ENCODE data around the gene SRRT. TPM values are rescaled to one million over a fixed set of nuclear protein-coding genes. Genes with fewer than 3 reads are reported as not detected.

SRRT gene
- total and polyA plus RNA-seq, 10 of the 15 experiments (the other 5 are each of a cell fraction or from before 2014, with no cell fraction given): 11.1 to 254 (median 111) TPM

DNA sequence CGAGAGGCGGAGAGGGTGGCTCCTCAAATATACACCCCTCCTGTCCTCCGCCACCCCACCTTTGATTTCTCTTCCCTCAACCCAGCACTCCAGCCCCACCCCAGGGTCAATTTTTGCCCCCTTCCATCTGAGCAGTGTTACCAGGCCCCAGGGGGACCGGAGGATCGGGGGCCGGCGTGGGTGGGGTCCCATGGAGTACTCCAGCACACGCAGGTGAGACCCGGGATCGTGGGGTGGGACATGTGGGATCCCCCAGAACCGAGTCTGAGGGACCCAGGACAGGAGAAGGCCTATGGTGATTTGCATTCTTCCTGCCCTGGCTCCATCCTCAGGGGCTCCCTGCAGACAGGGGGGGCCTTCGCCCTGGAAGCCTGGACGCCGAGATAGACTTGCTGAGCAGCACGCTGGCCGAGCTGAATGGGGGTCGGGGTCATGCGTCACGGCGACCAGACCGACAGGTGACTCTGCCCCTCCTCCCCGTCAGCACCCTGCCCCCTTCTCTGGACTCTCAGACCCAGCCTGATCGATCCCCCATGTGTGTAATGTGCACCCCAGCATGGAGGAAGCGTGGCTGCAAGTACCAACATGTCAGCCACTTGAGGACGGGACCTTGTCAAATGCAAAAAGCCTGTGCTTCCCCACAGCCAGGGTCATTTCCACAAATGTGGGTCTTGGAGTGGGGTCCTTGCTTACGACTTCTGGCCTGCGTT is 7.0 kb upstream of the SRRT start:
- no peak for TF ChIP-seq CHD4 (IDR thresholded peaks at IDR 0.05)
- TF ChIP-seq, protein P1, sequence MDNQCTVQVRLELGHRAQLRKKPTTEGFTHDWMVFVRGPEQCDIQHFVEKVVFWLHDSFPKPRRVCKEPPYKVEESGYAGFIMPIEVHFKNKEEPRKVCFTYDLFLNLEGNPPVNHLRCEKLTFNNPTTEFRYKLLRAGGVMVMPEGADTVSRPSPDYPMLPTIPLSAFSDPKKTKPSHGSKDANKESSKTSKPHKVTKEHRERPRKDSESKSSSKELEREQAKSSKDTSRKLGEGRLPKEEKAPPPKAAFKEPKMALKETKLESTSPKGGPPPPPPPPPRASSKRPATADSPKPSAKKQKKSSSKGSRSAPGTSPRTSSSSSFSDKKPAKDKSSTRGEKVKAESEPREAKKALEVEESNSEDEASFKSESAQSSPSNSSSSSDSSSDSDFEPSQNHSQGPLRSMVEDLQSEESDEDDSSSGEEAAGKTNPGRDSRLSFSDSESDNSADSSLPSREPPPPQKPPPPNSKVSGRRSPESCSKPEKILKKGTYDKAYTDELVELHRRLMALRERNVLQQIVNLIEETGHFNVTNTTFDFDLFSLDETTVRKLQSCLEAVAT (IDR thresholded peaks at IDR 0.05): peak; percentile 64
- ChIA-PET RAD21 (ENCODE audit: unreplicated experiment) (interaction anchor here (1.3 kb wide), 1 partner anchor 8 kb away, joined by 3 read pairs; no protein-coding TSS in a partner anchor), POLR2A (no interaction called here), SMC1A (ENCODE audit: uncharacterized antibody, unreplicated experiment) (no interaction called here), CTCF (interaction anchor here (1.3 kb wide), 1 partner anchor 67 kb away, joined by 3 read pairs; no protein-coding TSS in a partner anchor)
- peak overlapping the region; percentile 95 for H3K9ac ChIP-seq (ENCODE audit: control insufficient read depth, insufficient read depth, low read length)
- intact Hi-C loops (cut with micrococcal nuclease; ENCODE audit: unreplicated experiment): no loop called here
- in situ Hi-C loops (cut with MboI): no loop called here
- no peaks in the 10 kb centered on the region for H4K20me1 ChIP-seq (ENCODE audit: control insufficient read depth, insufficient read depth)
- H2AFZ ChIP-seq (ENCODE audit: control insufficient read depth, low read depth, low read length): peak overlapping the region; percentile 35
- H3K4me3 ChIP-seq: peak overlapping the region; percentile 94
- peaks cover 22% of the 10 kb centered on the region for H3K79me2 ChIP-seq (ENCODE audit: control insufficient read depth, insufficient read depth, low read length)
- no peak for DNase-seq (ENCODE audit: low read depth, low spot score)
- FAIRE-seq: no peak
- peak overlapping the region; percentile 92 for H3K27ac ChIP-seq (ENCODE audit: control insufficient read depth, insufficient read depth)
- BruUV-seq (replicated peaks): no TSS peak
- no peaks in the 10 kb centered on the region for H3K9me3 ChIP-seq (replicated peaks; ENCODE audit: control insufficient read depth, insufficient read depth, low read length)
- WGBS (ENCODE audit: insufficient coverage, insufficient replicate concordance, low lambda C conversion rate, missing lambda C conversion rate): 27% methylated on average over 27 of the region's 27 CpGs
- H3K36me3 ChIP-seq (ENCODE audit: control insufficient read depth in 2 of 2, insufficient read depth in 2 of 2, low read length in 1 of 2): peaks cover 2% of the 10 kb centered on the region in 2 experiments; a peak in 3 of 4 replicates
- H3K4me1 ChIP-seq (ENCODE audit: control insufficient read depth, insufficient read depth, low read length): peaks cover 4% of the 10 kb centered on the region
- no peaks in the 10 kb centered on the region for H3K27me3 ChIP-seq (replicated peaks in 1 of 2; ENCODE audit: control insufficient read depth in 2 of 2, insufficient read depth in 2 of 2, low read length in 1 of 2)
- peak; percentile 54 for ATAC-seq
- H3K4me2 ChIP-seq (ENCODE audit: control insufficient read depth, insufficient read depth): peak overlapping the region; percentile 72

DNA sequence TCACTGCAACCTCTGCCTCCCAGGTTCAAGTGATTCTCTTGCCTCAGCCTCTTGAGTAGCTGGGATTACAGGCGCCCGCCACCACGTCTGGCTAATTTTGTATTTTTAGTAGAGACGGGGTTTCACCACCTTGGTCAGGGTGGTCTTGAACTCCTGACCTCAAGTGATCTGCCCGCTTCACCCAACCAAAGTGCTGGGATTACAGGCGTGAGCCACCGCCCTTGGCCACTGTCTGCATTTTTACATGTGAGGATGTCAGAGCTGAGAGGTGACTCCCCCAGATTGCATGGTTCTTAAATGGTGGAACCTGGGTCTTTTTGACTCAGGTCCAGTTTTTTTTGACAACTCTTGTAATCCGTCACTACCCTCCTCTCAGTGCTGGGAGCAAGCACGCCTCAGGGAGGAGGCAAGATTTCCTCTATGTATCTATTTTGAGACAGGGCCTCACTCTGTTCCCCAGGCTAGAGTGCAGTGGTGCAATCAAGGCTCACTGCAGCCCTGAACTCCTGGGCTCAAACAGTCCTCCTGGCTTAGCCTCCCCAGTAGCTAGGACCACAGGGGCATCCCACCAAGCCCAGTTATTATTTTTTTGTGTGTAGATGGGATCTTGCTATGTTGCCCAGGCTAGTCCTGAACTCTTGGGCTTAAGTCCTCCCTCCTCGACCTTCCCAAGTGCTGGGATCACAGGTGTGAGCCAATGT is 1.2 kb upstream of the SRRT start:
- intact Hi-C loops (cut with micrococcal nuclease; ENCODE audit: unreplicated experiment) (no loop called here), in situ Hi-C loops (cut with MboI) (no loop called here)
- ChIA-PET POLR2A (interaction anchor here (0.6 to 7.0 kb wide), 2 partner anchors 15 to 199 kb away, joined by 5 to 131 read pairs; partner anchors contain the start of gene UFSP1), RAD21 (ENCODE audit: unreplicated experiment) (no interaction called here), SMC1A (ENCODE audit: uncharacterized antibody, unreplicated experiment) (no interaction called here), CTCF (interaction anchor here (0.6 to 1.6 kb wide), 2 partner anchors 16 to 270 kb away, joined by 3 to 4 read pairs; partner anchors contain the start of gene UFSP1)
- H3K27ac ChIP-seq (ENCODE audit: control insufficient read depth, insufficient read depth): peak overlapping the region; percentile 98
- peak overlapping the region; percentile 71 for H3K4me3 ChIP-seq
- H3K4me1 ChIP-seq (ENCODE audit: control insufficient read depth, insufficient read depth, low read length): peaks cover 6% of the 10 kb centered on the region; the same call in 1 of the 2 replicates
- TF ChIP-seq NRF1 (conservative IDR thresholded peaks at IDR 0.05; ENCODE audit: low read depth, low read length) (no peak), BACH1 (IDR thresholded peaks at IDR 0.05; ENCODE audit: borderline replicate concordance) (no peak), SRF (IDR thresholded peaks at IDR 0.05; ENCODE audit: low read depth in 2 of 2, low read length in 2 of 2) (no peak), ZNF217 (IDR thresholded peaks at IDR 0.05) (no peak), JUNB (IDR thresholded peaks at IDR 0.05) (no peak), ZNF274 (IDR thresholded peaks at IDR 0.05; ENCODE audit: insufficient read depth, insufficient read length) (no peak), SPI1 (IDR thresholded peaks at IDR 0.05; ENCODE audit: borderline replicate concordance, insufficient read depth, low read depth, low read length) (no peak), ZNF207 (IDR thresholded peaks at IDR 0.05; ENCODE audit: borderline replicate concordance) (no peak), ZNF622 (IDR thresholded peaks at IDR 0.05) (no peak)
- TF ChIP-seq, protein P2, sequence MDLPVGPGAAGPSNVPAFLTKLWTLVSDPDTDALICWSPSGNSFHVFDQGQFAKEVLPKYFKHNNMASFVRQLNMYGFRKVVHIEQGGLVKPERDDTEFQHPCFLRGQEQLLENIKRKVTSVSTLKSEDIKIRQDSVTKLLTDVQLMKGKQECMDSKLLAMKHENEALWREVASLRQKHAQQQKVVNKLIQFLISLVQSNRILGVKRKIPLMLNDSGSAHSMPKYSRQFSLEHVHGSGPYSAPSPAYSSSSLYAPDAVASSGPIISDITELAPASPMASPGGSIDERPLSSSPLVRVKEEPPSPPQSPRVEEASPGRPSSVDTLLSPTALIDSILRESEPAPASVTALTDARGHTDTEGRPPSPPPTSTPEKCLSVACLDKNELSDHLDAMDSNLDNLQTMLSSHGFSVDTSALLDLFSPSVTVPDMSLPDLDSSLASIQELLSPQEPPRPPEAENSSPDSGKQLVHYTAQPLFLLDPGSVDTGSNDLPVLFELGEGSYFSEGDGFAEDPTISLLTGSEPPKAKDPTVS (IDR thresholded peaks at IDR 0.05; ENCODE audit: low read depth, low read length): no peak
- no TSS peak for BruUV-seq (replicated peaks)
- ATAC-seq: no peak
- peaks cover 2 to 17% of the 10 kb centered on the region in 2 experiments; a peak in 3 of 4 replicates for H3K36me3 ChIP-seq (ENCODE audit: control insufficient read depth in 2 of 2, insufficient read depth in 2 of 2, low read length in 1 of 2)
- H3K4me2 ChIP-seq (ENCODE audit: control insufficient read depth, insufficient read depth): peak overlapping the region; percentile 99
- no peaks in the 10 kb centered on the region for H3K27me3 ChIP-seq (replicated peaks in 1 of 2; ENCODE audit: control insufficient read depth in 2 of 2, insufficient read depth in 2 of 2, low read length in 1 of 2)
- 87% methylated on average over 10 of the region's 10 CpGs for WGBS (ENCODE audit: insufficient coverage, insufficient replicate concordance, low lambda C conversion rate, missing lambda C conversion rate)
- H3K79me2 ChIP-seq (ENCODE audit: control insufficient read depth, insufficient read depth, low read length): peaks cover 48% of the 10 kb centered on the region
- FAIRE-seq: no peak
- no peak overlapping the region for H2AFZ ChIP-seq (ENCODE audit: control insufficient read depth, low read depth, low read length)
- H4K20me1 ChIP-seq (ENCODE audit: control insufficient read depth, insufficient read depth): 0 out of 2 replicates have a peak, but pooled peaks cover 3% of the 10 kb centered on the region
- no peaks in the 10 kb centered on the region; the same call in 2 of the 3 replicates for H3K9me3 ChIP-seq (replicated peaks; ENCODE audit: control insufficient read depth, insufficient read depth, low read length)
- DNase-seq (ENCODE audit: low read depth, low spot score): no peak
- H3K9ac ChIP-seq (ENCODE audit: control insufficient read depth, insufficient read depth, low read length): peak overlapping the region; percentile 98
